Dendritic cell treated with granulocyte-macrophage colony-stimulating factor and Interleukin-4, amounts not matched to agents 40 ng/mL and 50 ng/mL, for 4 days (primary cell): ENCODE results near the gene ENDOD1.
"Not testable (repeated sequence)": the region's sequence is repeated elsewhere in the genome, so short reads cannot be mapped to it uniquely, and the experiment has no call there.

Experiments
- H3K27ac Mint-ChIP-seq: one replicate; pipeline ENCODE4 v1.8.0; 2022; ENCODE audit warnings: mild to moderate bottlenecking, mixed read lengths
- H3K27me3 Mint-ChIP-seq: one replicate; pipeline ENCODE4 v1.8.0; 2022; ENCODE audit warnings: mild to moderate bottlenecking, mixed read lengths
- H3K36me3 Mint-ChIP-seq: one replicate; pipeline ENCODE4 v1.8.0; 2022; ENCODE audit warnings: low read depth, mixed read lengths
- H3K4me1 Mint-ChIP-seq: one replicate; pipeline ENCODE4 v1.8.0; 2022; ENCODE audit warnings: low read depth, mixed read lengths
- H3K4me3 Mint-ChIP-seq: one replicate; pipeline ENCODE4 v1.8.0; 2022; ENCODE audit warnings: mild to moderate bottlenecking, moderate library complexity, mixed read lengths
- H3K9me3 Mint-ChIP-seq: one replicate; pipeline ENCODE4 v1.8.0; 2022; ENCODE audit warnings: mixed read lengths
- intact Hi-C: fragments of 100-400 bp; cut with micrococcal nuclease; formaldehyde crosslinking; loops from one replicate; pipeline ENCODE4 v1.15.0; 2022

The ENDOD1 gene

GRCh38 chr11:95089620-95090542, at the start of gene ENDOD1:
ENDOD1 (plus strand) TSS chr11:95089846; CDS start chr11:95089928, 82 bp downstream.
- Mint-ChIP-seq H3K36me3 (no peaks in the 10 kb centered on the region), H3K27me3 (peaks cover 27% of the 10 kb centered on the region), H3K4me1 (peaks cover 26% of the 10 kb centered on the region), H3K4me3 (peak within 1 kb of the TSS; percentile 92), H3K9me3 (no peaks in the 10 kb centered on the region), H3K27ac (peak within 1 kb of the TSS; percentile 92)
- intact Hi-C loops, result loop anchor here (2.0 to 5.0 kb wide), 2 partner anchors 21 to 612 kb away; no protein-coding TSS in a partner anchor

- H3K27ac Mint-ChIP-seq, result no peak overlapping the region
- H3K4me3 Mint-ChIP-seq, result no peak overlapping the region
- H3K36me3 Mint-ChIP-seq, result no peaks in the 10 kb centered on the region
- H3K4me1 Mint-ChIP-seq, result no peaks in the 10 kb centered on the region
- intact Hi-C loops, result no loop called here
- peaks cover 27% of the 10 kb centered on the region for H3K27me3 Mint-ChIP-seq
- H3K9me3 Mint-ChIP-seq, result no peaks in the 10 kb centered on the region
Measured at GRCh38 chr11:95042239-95042638, 47.4 kb upstream of the ENDOD1 start.

- Mint-ChIP-seq H3K36me3 (no peaks in the 10 kb centered on the region), H3K9me3 (no peaks in the 10 kb centered on the region), H3K4me1 (no peaks in the 10 kb centered on the region), H3K27me3 (peaks cover 21% of the 10 kb centered on the region), H3K27ac (no peak overlapping the region), H3K4me3 (no peak overlapping the region)
- intact Hi-C loops, result no loop called here
Measured at GRCh38 chr11:95042906-95043305, 46.7 kb upstream of the ENDOD1 start.

GRCh38 chr11:95044010-95044409, 45.6 kb upstream of the ENDOD1 start:
- Mint-ChIP-seq H3K36me3 (no peaks in the 10 kb centered on the region), H3K27me3 (peaks cover 13% of the 10 kb centered on the region), H3K27ac (no peak overlapping the region), H3K4me3 (no peak overlapping the region), H3K9me3 (no peaks in the 10 kb centered on the region), H3K4me1 (no peaks in the 10 kb centered on the region)
- intact Hi-C loops, result no loop called here

- intact Hi-C loops, result no loop called here
- Mint-ChIP-seq H3K4me1 (no peaks in the 10 kb centered on the region), H3K27me3 (peaks cover 13% of the 10 kb centered on the region), H3K27ac (no peak overlapping the region), H3K36me3 (no peaks in the 10 kb centered on the region), H3K4me3 (no peak overlapping the region), H3K9me3 (no peaks in the 10 kb centered on the region)
Measured at GRCh38 chr11:95045812-95046211, 43.8 kb upstream of the ENDOD1 start.

- intact Hi-C loops, H3K4me1 Mint-ChIP-seq, H3K36me3 Mint-ChIP-seq, H3K9me3 Mint-ChIP-seq, H3K27ac Mint-ChIP-seq, H3K27me3 Mint-ChIP-seq, H3K4me3 Mint-ChIP-seq: not testable (repeated sequence)
Measured at GRCh38 chr11:95049122-95049521, 40.5 kb upstream of the ENDOD1 start, which contains the start of gene KDM4F. KDM4F (plus strand) TSS chr11:95049422.

- Mint-ChIP-seq H3K9me3 (no peaks in the 10 kb centered on the region), H3K27me3 (peaks cover 3% of the 10 kb centered on the region), H3K27ac (no peak overlapping the region), H3K4me1 (no peaks in the 10 kb centered on the region), H3K4me3 (no peak overlapping the region), H3K36me3 (no peaks in the 10 kb centered on the region)
- intact Hi-C loops, result no loop called here
Measured at GRCh38 chr11:95050595-95051202, 38.9 kb upstream of the ENDOD1 start.

GRCh38 chr11:95054356-95054755, 35.3 kb upstream of the ENDOD1 start:
- H3K27ac Mint-ChIP-seq, result no peak overlapping the region

GRCh38 chr11:95055283-95055897, 34.3 kb upstream of the ENDOD1 start:
- no peaks in the 10 kb centered on the region for H3K36me3 Mint-ChIP-seq
- no peaks in the 10 kb centered on the region for H3K9me3 Mint-ChIP-seq
- peaks cover 2% of the 10 kb centered on the region for H3K27me3 Mint-ChIP-seq
- H3K27ac Mint-ChIP-seq, result no peak overlapping the region
- H3K4me1 Mint-ChIP-seq, result no peaks in the 10 kb centered on the region
- H3K4me3 Mint-ChIP-seq, result no peak overlapping the region
- intact Hi-C loops, result no loop called here

More at GRCh38 chr11:95054356-95054755, 35.3 kb upstream of the ENDOD1 start:
- H3K27me3 Mint-ChIP-seq, result no peaks in the 10 kb centered on the region
- H3K4me3 Mint-ChIP-seq, result no peak overlapping the region
- no peaks in the 10 kb centered on the region for H3K9me3 Mint-ChIP-seq
- H3K36me3 Mint-ChIP-seq, result no peaks in the 10 kb centered on the region
- no peaks in the 10 kb centered on the region for H3K4me1 Mint-ChIP-seq
- intact Hi-C loops, result no loop called here

- Mint-ChIP-seq H3K9me3 (no peaks in the 10 kb centered on the region), H3K27ac (no peak overlapping the region), H3K4me1 (no peaks in the 10 kb centered on the region), H3K27me3 (peaks cover 6% of the 10 kb centered on the region), H3K4me3 (no peak overlapping the region), H3K36me3 (no peaks in the 10 kb centered on the region)
- intact Hi-C loops, result no loop called here
Measured at GRCh38 chr11:95057959-95058358, 31.7 kb upstream of the ENDOD1 start.

- H3K4me1 Mint-ChIP-seq, result no peaks in the 10 kb centered on the region
- H3K9me3 Mint-ChIP-seq, result no peaks in the 10 kb centered on the region
- peaks cover 6% of the 10 kb centered on the region for H3K27me3 Mint-ChIP-seq
- no peak overlapping the region for H3K4me3 Mint-ChIP-seq
- no peak overlapping the region for H3K27ac Mint-ChIP-seq
- H3K36me3 Mint-ChIP-seq, result no peaks in the 10 kb centered on the region
- intact Hi-C loops, result no loop called here
Measured at GRCh38 chr11:95058621-95059020, 31.0 kb upstream of the ENDOD1 start.

- Mint-ChIP-seq H3K9me3 (no peaks in the 10 kb centered on the region), H3K4me3 (no peak overlapping the region), H3K27me3 (peaks cover 6% of the 10 kb centered on the region), H3K36me3 (no peaks in the 10 kb centered on the region), H3K4me1 (no peaks in the 10 kb centered on the region), H3K27ac (no peak overlapping the region)
- intact Hi-C loops, result no loop called here
Measured at GRCh38 chr11:95059046-95059445, 30.6 kb upstream of the ENDOD1 start.

- Mint-ChIP-seq H3K4me1 (peaks cover 5% of the 10 kb centered on the region), H3K27ac (no peak overlapping the region), H3K36me3 (peaks cover 14% of the 10 kb centered on the region), H3K4me3 (no peak overlapping the region), H3K27me3 (peaks cover 4% of the 10 kb centered on the region), H3K9me3 (no peaks in the 10 kb centered on the region)
- intact Hi-C loops, result loop anchor here (5.0 kb wide), 1 partner anchor 443 kb away; no protein-coding TSS in a partner anchor
Measured at GRCh38 chr11:95065336-95065735, 24.3 kb upstream of the ENDOD1 start.

GRCh38 chr11:95066716-95067038, 23.0 kb upstream of the ENDOD1 start, which contains the start of gene SRSF8:
SRSF8 (plus strand) TSS chr11:95066919; CDS start chr11:95067227, 308 bp downstream.
- H3K4me1 Mint-ChIP-seq, result peaks cover 10% of the 10 kb centered on the region
- peaks cover 21% of the 10 kb centered on the region for H3K36me3 Mint-ChIP-seq
- peak within 1 kb of the TSS; percentile 95 for H3K27ac Mint-ChIP-seq
- peaks cover 2% of the 10 kb centered on the region for H3K27me3 Mint-ChIP-seq
- peak within 1 kb of the TSS; percentile 86 for H3K4me3 Mint-ChIP-seq
- intact Hi-C loops, result loop anchor here (5.0 kb wide), 1 partner anchor 444 kb away; no protein-coding TSS in a partner anchor
- H3K9me3 Mint-ChIP-seq, result no peaks in the 10 kb centered on the region
